Thyroid gland (tissue), 4 donors: ENCODE measurements around the gene RAE1.

ENCODE experiments used
- POLR2A ChIP-seq, 2 donors: fragments of 450-650 bp; IDR thresholded peaks; one replicate each; pipeline ENCODE4 v1.6.1; 2017; ENCODE audit warnings: antibody characterized with exemption in 2 of 2, mild to moderate bottlenecking in 2 of 2, moderate library complexity in 1 of 2
- TF ChIP-seq, protein P1 (sequence below), 6 experiments: fragments of 200-600 bp in 3 of 6; fragments of 450-650 bp in 3 of 6; sonication (generic) in 3 of 6; IDR thresholded peaks; one replicate each; pipeline ENCODE4 v1.5.1; 2016 to 2019; ENCODE audit warnings: antibody characterized with exemption in 6 of 6, mild to moderate bottlenecking in 2 of 6, inconsistent platforms in 1 of 6, moderate library complexity in 1 of 6

DNA sequence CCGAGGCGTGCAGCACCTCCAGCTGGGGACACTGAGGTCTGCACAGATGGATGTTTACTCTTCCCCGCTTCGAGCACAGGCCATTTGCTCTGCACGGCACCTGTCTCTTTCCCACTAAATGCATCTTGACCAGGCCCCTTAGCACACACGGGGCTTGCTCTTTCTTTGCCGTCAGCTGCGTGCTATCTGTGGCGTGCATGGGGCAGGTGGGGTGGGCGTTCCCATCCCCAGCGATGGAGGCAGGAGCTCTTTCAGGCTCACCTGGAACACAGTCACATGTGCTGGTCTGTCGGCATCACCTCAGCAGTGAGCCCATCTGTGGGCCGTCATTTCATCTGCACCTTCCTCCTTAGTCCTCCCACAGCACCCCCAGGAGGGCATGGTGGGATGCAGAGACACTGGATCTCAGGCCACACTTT lies 75.2 kb downstream of the RAE1 start:
- TF ChIP-seq POLR2A (IDR thresholded peaks at IDR 0.05): no peak
- TF ChIP-seq, protein P1, sequence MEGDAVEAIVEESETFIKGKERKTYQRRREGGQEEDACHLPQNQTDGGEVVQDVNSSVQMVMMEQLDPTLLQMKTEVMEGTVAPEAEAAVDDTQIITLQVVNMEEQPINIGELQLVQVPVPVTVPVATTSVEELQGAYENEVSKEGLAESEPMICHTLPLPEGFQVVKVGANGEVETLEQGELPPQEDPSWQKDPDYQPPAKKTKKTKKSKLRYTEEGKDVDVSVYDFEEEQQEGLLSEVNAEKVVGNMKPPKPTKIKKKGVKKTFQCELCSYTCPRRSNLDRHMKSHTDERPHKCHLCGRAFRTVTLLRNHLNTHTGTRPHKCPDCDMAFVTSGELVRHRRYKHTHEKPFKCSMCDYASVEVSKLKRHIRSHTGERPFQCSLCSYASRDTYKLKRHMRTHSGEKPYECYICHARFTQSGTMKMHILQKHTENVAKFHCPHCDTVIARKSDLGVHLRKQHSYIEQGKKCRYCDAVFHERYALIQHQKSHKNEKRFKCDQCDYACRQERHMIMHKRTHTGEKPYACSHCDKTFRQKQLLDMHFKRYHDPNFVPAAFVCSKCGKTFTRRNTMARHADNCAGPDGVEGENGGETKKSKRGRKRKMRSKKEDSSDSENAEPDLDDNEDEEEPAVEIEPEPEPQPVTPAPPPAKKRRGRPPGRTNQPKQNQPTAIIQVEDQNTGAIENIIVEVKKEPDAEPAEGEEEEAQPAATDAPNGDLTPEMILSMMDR (IDR thresholded peaks at IDR 0.05): no peak
